NB4 (cell line): Measurements from ENCODE around the gene LGI4.

ENCODE experiments used
- POLR2A ChIP-seq: IDR thresholded peaks from 2 replicates; pipeline ENCODE4 v1.6.1; 2011; ENCODE audit warnings: mild to moderate bottlenecking; ENCODE audit not compliant: insufficient read length; ENCODE audit errors: extremely low read depth
- TF ChIP-seq, protein P1 (sequence below): IDR thresholded peaks from one replicate; pipeline ENCODE4 v1.5.1; 2012; ENCODE audit warnings: low read depth, low read length
- TF ChIP-seq, protein P2 (sequence below): IDR thresholded peaks from 2 replicates; pipeline ENCODE4 v1.6.1; 2011; ENCODE audit warnings: low read depth, low read length

DNA sequence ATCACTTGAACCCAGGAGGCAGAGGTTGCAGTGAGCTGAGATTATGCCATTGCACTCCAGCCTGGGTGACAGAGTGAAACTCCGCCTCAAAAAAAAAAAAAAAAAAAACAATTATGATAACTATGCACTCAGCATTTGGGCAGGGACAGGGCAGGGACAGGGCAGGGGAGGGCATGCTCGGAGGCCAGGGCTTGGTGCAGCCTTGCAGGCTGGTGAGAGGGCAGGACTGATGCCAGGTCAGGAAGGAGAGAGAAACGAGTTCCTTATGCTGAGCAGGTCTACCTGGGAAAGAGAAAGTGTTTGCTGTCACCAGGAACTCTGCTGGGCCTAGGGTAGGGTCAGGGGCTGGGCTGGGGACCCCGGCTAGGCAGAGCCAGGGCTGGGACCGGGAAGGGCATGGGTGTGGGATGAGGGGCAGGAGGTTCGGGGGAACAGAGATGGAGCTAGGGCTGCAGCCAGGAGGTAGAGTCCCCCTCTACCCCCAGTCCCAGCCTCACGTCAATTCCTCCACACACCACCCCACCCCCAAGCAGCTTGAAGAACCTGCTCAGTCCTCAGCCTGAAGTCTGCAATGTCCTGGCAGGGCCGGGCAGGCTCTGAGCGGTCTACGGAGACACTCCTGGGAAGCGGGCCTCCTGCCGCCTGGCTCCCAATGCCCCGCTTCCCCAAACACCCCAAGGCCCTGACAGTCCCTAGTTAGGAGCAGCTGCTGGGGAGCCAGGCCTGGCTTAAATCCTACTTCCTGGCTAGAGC is 16.4 kb downstream of the LGI4 start:
- TF ChIP-seq, protein P1, sequence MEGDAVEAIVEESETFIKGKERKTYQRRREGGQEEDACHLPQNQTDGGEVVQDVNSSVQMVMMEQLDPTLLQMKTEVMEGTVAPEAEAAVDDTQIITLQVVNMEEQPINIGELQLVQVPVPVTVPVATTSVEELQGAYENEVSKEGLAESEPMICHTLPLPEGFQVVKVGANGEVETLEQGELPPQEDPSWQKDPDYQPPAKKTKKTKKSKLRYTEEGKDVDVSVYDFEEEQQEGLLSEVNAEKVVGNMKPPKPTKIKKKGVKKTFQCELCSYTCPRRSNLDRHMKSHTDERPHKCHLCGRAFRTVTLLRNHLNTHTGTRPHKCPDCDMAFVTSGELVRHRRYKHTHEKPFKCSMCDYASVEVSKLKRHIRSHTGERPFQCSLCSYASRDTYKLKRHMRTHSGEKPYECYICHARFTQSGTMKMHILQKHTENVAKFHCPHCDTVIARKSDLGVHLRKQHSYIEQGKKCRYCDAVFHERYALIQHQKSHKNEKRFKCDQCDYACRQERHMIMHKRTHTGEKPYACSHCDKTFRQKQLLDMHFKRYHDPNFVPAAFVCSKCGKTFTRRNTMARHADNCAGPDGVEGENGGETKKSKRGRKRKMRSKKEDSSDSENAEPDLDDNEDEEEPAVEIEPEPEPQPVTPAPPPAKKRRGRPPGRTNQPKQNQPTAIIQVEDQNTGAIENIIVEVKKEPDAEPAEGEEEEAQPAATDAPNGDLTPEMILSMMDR: no peak
- TF ChIP-seq, protein P2, sequence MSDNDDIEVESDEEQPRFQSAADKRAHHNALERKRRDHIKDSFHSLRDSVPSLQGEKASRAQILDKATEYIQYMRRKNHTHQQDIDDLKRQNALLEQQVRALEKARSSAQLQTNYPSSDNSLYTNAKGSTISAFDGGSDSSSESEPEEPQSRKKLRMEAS: no peak
- no peak for TF ChIP-seq POLR2A
